ENCODE measurements around the gene SMG6. TPM values are rescaled to one million over a fixed set of nuclear protein-coding genes. Genes with fewer than 3 reads are reported as not detected.
A peak's percentile ranks its signal among the peaks of the same experiment; 100 is the strongest.

The SMG6 gene
- total and polyA plus RNA-seq, 3 experiments from 2014 or later, result 11.2 to 54.1 (median 53.3) TPM

- peaks cover 21 to 83% (median 29%) of the 10 kb centered on the region in 3 donors for H3K36me3 Mint-ChIP-seq
- Histone ChIP-seq H3K27me3 (ENCODE audit: insufficient read depth, low read length, poor library complexity, severe bottlenecking) (no peaks in the 10 kb centered on the region), H3K4me3 (ENCODE audit: low read length) (no peak overlapping the region), H3K36me3 (ENCODE audit: insufficient read depth, low read length) (peaks cover 33% of the 10 kb centered on the region), H3K9me3 (ENCODE audit: low read length) (no peaks in the 10 kb centered on the region), H3K27ac (ENCODE audit: low read depth, low read length) (no peak overlapping the region), H3K4me1 (ENCODE audit: insufficient read depth, low read length) (no peaks in the 10 kb centered on the region)
- no peaks in the 10 kb centered on the region for H3K27me3 Mint-ChIP-seq
- peak overlapping the region in 1 of 7 donors; percentile 5 for H3K4me3 Mint-ChIP-seq
- CTCF ChIA-PET, result interaction anchor here (0.7 kb wide), 1 partner anchor 30 kb away, joined by 4 read pairs; no protein-coding TSS in a partner anchor
- POLR2A ChIA-PET, result no interaction called here
- H3K27ac Mint-ChIP-seq, result peak overlapping the region in 4 of 8 donors; percentile 4 to 85 (median 8)
- no peaks in the 10 kb centered on the region for H3K9me3 Mint-ChIP-seq
- H3K4me1 Mint-ChIP-seq, result peaks cover 9 to 27% (median 13%) of the 10 kb centered on the region in 3 donors
- no peak for DNase-seq
Observed at GRCh38 chr17:2184993-2185931, 118.3 kb downstream of the SMG6 start.

DNA sequence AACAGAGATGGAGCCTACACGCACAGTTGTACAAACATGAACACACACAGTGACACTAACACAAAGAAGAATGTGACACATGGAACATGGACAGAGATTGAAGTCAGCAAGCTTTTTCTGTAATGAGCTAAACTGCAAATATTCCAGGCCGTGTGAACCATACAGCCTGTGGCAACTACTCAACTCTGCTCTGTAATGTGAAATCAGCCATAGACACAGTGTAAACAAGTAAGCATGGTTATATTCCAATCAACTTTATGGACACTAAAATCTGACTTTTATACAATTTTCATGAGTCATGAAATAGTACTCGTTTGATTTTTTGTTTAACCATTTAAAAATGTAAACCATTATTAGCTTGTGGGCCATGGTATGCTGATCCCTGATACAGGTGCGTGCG, 120.2 kb downstream of the SMG6 start:
- Histone ChIP-seq H3K36me3 (ENCODE audit: insufficient read depth, low read length) (peaks cover 29% of the 10 kb centered on the region), H3K9me3 (ENCODE audit: low read length) (no peaks in the 10 kb centered on the region), H3K27ac (ENCODE audit: low read depth, low read length) (no peak overlapping the region), H3K4me3 (ENCODE audit: low read length) (no peak overlapping the region), H3K4me1 (ENCODE audit: insufficient read depth, low read length) (no peaks in the 10 kb centered on the region), H3K27me3 (ENCODE audit: insufficient read depth, low read length, poor library complexity, severe bottlenecking) (no peaks in the 10 kb centered on the region)
- Mint-ChIP-seq H3K27me3 (peaks cover 0 to 1% of the 10 kb centered on the region in 2 donors), H3K27ac (peak overlapping the region in 2 of 8 donors; percentile 15 to 85), H3K4me3 (no peak overlapping the region), H3K4me1 (peaks cover 0 to 19% (median 6%) of the 10 kb centered on the region in 3 donors), H3K36me3 (peaks cover 21 to 85% (median 26%) of the 10 kb centered on the region in 3 donors), H3K9me3 (no peaks in the 10 kb centered on the region)
- ChIA-PET POLR2A (no interaction called here), CTCF (no interaction called here)
- no peak for DNase-seq

DNA sequence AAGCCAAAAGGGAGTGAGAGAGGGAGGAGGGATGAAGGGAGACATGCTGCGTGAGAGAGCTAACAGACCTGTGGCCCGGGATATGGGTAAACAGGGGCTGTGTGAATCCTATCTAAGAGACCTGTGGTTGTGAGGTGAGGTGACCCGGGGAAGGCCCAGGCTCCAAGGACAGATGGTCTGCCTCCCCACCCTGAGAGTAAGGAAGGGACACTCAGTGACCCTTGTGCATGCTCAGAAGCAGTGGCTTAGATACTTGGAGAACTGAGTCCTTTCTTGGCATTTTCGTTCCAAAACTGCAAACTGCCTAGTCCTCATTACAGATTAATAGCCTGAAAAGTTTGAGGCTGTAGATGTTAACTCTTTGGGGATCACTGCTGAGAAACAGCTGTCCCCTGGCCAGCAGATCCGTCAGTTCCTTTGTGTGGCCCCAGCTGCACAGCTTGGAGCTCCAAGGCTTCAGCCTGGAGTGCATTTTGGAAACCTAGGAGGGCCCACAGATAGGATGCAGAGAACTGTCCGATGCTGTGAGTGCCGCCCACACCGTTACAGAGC, 121.6 kb downstream of the SMG6 start:
- Mint-ChIP-seq H3K27me3 (peaks cover 0 to 1% of the 10 kb centered on the region in 2 donors), H3K36me3 (peaks cover 18 to 83% (median 21%) of the 10 kb centered on the region in 3 donors), H3K4me1 (peaks cover 0 to 16% (median 6%) of the 10 kb centered on the region in 3 donors), H3K27ac (peak overlapping the region in 2 of 8 donors; percentile 22 to 29), H3K4me3 (no peak overlapping the region), H3K9me3 (no peaks in the 10 kb centered on the region)
- Histone ChIP-seq H3K9me3 (ENCODE audit: low read length) (no peaks in the 10 kb centered on the region), H3K27ac (ENCODE audit: low read depth, low read length) (no peak overlapping the region), H3K36me3 (ENCODE audit: insufficient read depth, low read length) (peaks cover 19% of the 10 kb centered on the region), H3K4me1 (ENCODE audit: insufficient read depth, low read length) (no peaks in the 10 kb centered on the region), H3K27me3 (ENCODE audit: insufficient read depth, low read length, poor library complexity, severe bottlenecking) (no peaks in the 10 kb centered on the region), H3K4me3 (ENCODE audit: low read length) (no peak overlapping the region)
- DNase-seq, result no peak
- POLR2A ChIA-PET, result no interaction called here
- CTCF ChIA-PET, result interaction anchor here (0.7 to 1.0 kb wide), 2 partner anchors 16 to 127 kb away, joined by 3 read pairs; partner anchors contain the start of gene HIC1

- CTCF ChIA-PET, result interaction anchor here (0.9 kb wide), 1 partner anchor 11 kb away, joined by 3 read pairs; no protein-coding TSS in a partner anchor
- no peaks in the 10 kb centered on the region for H3K9me3 Mint-ChIP-seq
Observed at GRCh38 chr17:2181206-2181896, 122.2 kb downstream of the SMG6 start.

DNA sequence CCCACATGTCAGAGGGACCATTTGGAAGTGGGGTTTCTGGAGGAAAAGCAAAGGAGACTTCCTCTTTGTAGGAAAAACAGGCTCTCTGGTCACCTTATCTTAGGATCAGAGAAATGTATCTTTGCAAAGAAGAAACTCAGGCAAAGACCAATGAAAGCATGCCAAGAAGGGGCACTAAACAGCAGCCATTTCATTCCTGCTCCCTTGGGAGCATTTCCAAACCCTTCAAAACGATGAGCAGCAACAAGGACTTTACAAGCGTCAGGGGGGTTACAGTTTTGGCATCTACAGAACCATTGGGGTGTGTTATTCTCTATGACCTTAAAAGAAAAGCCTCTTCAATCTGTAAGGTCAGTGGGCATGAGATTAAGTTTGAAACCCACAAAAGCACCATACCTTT, 122.8 kb downstream of the SMG6 start:
- Mint-ChIP-seq H3K36me3 (peaks cover 12 to 83% (median 15%) of the 10 kb centered on the region in 3 donors), H3K4me3 (no peak overlapping the region), H3K4me1 (peaks cover 6 to 9% (median 6%) of the 10 kb centered on the region in 3 donors), H3K27me3 (peaks cover 0 to 1% of the 10 kb centered on the region in 2 donors), H3K9me3 (no peaks in the 10 kb centered on the region), H3K27ac (peak overlapping the region in 2 of 8 donors; percentile 1 to 33)
- Histone ChIP-seq H3K4me3 (ENCODE audit: low read length) (no peak overlapping the region), H3K27ac (ENCODE audit: low read depth, low read length) (no peak overlapping the region), H3K4me1 (ENCODE audit: insufficient read depth, low read length) (no peaks in the 10 kb centered on the region), H3K27me3 (ENCODE audit: insufficient read depth, low read length, poor library complexity, severe bottlenecking) (no peaks in the 10 kb centered on the region), H3K9me3 (ENCODE audit: low read length) (no peaks in the 10 kb centered on the region), H3K36me3 (ENCODE audit: insufficient read depth, low read length) (peaks cover 13% of the 10 kb centered on the region)
- ChIA-PET CTCF (interaction anchor here (0.9 kb wide), 1 partner anchor 10 kb away, joined by 3 read pairs; no protein-coding TSS in a partner anchor), POLR2A (no interaction called here)
- no peak for DNase-seq

More at GRCh38 chr17:2181206-2181896, 122.2 kb downstream of the SMG6 start:
- H3K4me1 ChIP-seq (ENCODE audit: insufficient read depth, low read length), result no peaks in the 10 kb centered on the region
- Mint-ChIP-seq H3K27ac (no peak overlapping the region), H3K36me3 (peaks cover 15 to 83% (median 18%) of the 10 kb centered on the region in 3 donors), H3K4me1 (peaks cover 3 to 13% (median 6%) of the 10 kb centered on the region in 3 donors), H3K4me3 (no peak overlapping the region), H3K27me3 (peaks cover 0 to 1% of the 10 kb centered on the region in 2 donors)
- POLR2A ChIA-PET, result no interaction called here
- H3K27ac ChIP-seq (ENCODE audit: low read depth, low read length), result no peak overlapping the region
- H3K4me3 ChIP-seq (ENCODE audit: low read length), result no peak overlapping the region
- H3K27me3 ChIP-seq (ENCODE audit: insufficient read depth, low read length, poor library complexity, severe bottlenecking), result no peaks in the 10 kb centered on the region
- DNase-seq, result no peak
- peaks cover 15% of the 10 kb centered on the region for H3K36me3 ChIP-seq (ENCODE audit: insufficient read depth, low read length)
- H3K9me3 ChIP-seq (ENCODE audit: low read length), result no peaks in the 10 kb centered on the region

DNA sequence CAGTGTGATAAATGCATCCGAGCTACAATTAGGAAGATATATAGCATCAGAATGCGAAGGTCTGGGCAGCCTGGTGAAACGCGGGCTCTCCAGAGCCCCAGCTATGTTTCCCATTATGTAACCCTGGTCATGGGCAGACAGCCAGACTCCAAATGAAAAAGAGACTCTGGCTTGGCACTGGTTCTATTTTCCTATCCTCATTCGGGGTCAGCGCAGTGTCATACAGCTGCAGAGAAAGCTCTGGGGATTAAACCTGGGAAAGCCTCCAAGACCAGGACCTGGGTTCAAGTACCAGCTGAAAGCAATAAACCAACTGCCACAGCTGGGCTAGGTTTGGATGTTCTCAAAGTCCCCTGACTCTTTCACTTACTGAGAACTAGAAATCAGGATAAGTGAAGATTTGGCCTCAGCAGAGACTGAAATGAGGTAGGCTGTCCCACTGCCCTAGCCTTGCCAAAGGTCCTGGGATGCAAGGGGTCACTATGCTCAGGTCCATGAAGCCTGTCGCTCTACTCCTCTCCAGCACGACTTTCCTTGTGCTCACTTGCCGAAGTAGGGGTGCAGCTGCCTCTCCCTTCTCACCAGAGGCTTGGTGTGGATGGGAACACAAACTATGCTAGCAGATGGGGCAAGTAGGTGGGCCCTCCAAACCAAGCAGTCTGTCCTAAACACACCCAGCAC, 123.8 kb downstream of the SMG6 start:
- CTCF ChIA-PET, result interaction anchor here (0.9 kb wide), 1 partner anchor 65 kb away, joined by 3 read pairs; no protein-coding TSS in a partner anchor
- no peak for DNase-seq
- H3K36me3 ChIP-seq (ENCODE audit: insufficient read depth, low read length), result peaks cover 13% of the 10 kb centered on the region
- Mint-ChIP-seq H3K4me1 (peaks cover 0 to 7% (median 1%) of the 10 kb centered on the region in 3 donors), H3K36me3 (peaks cover 5 to 82% (median 11%) of the 10 kb centered on the region in 3 donors), H3K27me3 (peaks cover 0 to 1% of the 10 kb centered on the region in 2 donors), H3K27ac (peak overlapping the region in 2 of 8 donors; percentile 44 to 70), H3K4me3 (no peak overlapping the region), H3K9me3 (no peaks in the 10 kb centered on the region)
- H3K9me3 ChIP-seq (ENCODE audit: low read length), result no peaks in the 10 kb centered on the region
- H3K4me3 ChIP-seq (ENCODE audit: low read length), result no peak overlapping the region
- H3K27me3 ChIP-seq (ENCODE audit: insufficient read depth, low read length, poor library complexity, severe bottlenecking), result no peaks in the 10 kb centered on the region
- POLR2A ChIA-PET, result no interaction called here
- no peak overlapping the region for H3K27ac ChIP-seq (ENCODE audit: low read depth, low read length)
- H3K4me1 ChIP-seq (ENCODE audit: insufficient read depth, low read length), result no peaks in the 10 kb centered on the region

GRCh38 chr17:2178798-2179501, 124.6 kb downstream of the SMG6 start:
- no peak overlapping the region for H3K4me3 Mint-ChIP-seq
- CTCF ChIA-PET, result interaction anchor here (0.9 kb wide), 1 partner anchor 66 kb away, joined by 3 read pairs; no protein-coding TSS in a partner anchor

More at GRCh38 chr17:2178798-2179501, 124.6 kb downstream of the SMG6 start:
- Mint-ChIP-seq H3K9me3 (no peaks in the 10 kb centered on the region), H3K4me1 (peaks cover 0 to 7% (median 1%) of the 10 kb centered on the region in 3 donors), H3K27ac (peak overlapping the region in 1 of 8 donors; percentile 84), H3K36me3 (peaks cover 5 to 90% (median 11%) of the 10 kb centered on the region in 3 donors), H3K27me3 (peaks cover 0 to 1% of the 10 kb centered on the region in 2 donors)
- no peak for DNase-seq
- H3K27me3 ChIP-seq (ENCODE audit: insufficient read depth, low read length, poor library complexity, severe bottlenecking), result no peaks in the 10 kb centered on the region
- no peaks in the 10 kb centered on the region for H3K9me3 ChIP-seq (ENCODE audit: low read length)
- peaks cover 17% of the 10 kb centered on the region for H3K36me3 ChIP-seq (ENCODE audit: insufficient read depth, low read length)
- H3K4me3 ChIP-seq (ENCODE audit: low read length), result no peak overlapping the region
- H3K4me1 ChIP-seq (ENCODE audit: insufficient read depth, low read length), result no peaks in the 10 kb centered on the region
- POLR2A ChIA-PET, result no interaction called here
- H3K27ac ChIP-seq (ENCODE audit: low read depth, low read length), result no peak overlapping the region

Measured in CD8-positive, alpha-beta memory T cell (primary cell).